Lung (tissue), 12 donors: ENCODE data around the gene ARHGEF7. TPM values are rescaled to one million over a fixed set of nuclear protein-coding genes. Genes with fewer than 3 reads are reported as not detected.

Experiments used
- ATAC-seq: fragments of 200-7000 bp; cut with Tn5 transposase; one replicate; pipeline ENCODE4 v1.9.1; 2020; ENCODE audit warnings: moderate number of reproducible peaks; ENCODE audit not compliant: insufficient read depth, low FRiP score
- DNase-seq, 3 donors: peaks; one replicate each; pipeline ENCODE4 v3.0.0-alpha.2; 2013 to 2017
- H3K27ac ChIP-seq, 2 donors: one replicate each; pipeline ENCODE4 v1.5.1; 2013; ENCODE audit warnings: mild to moderate bottlenecking in 2 of 2, moderate library complexity in 2 of 2, control low read depth in 1 of 2, inconsistent platforms in 1 of 2, low read depth in 1 of 2, low read length in 1 of 2
- H3K27me3 ChIP-seq, 3 donors: one replicate each; pipeline ENCODE4 v1.5.1; 2013; ENCODE audit warnings: low read length in 2 of 3; ENCODE audit not compliant: control insufficient read depth in 3 of 3, insufficient read depth in 3 of 3
- H3K36me3 ChIP-seq, 4 donors: one replicate each; pipeline ENCODE4 v1.5.1; 2013; ENCODE audit warnings: low read length in 4 of 4, mild to moderate bottlenecking in 1 of 4, moderate library complexity in 1 of 4; ENCODE audit not compliant: control insufficient read depth in 4 of 4, insufficient read depth in 4 of 4
- H3K4me1 ChIP-seq, 5 donors: one replicate each; pipeline ENCODE4 v1.5.1; 2013; ENCODE audit warnings: low read length in 5 of 5, mild to moderate bottlenecking in 2 of 5, moderate library complexity in 1 of 5; ENCODE audit not compliant: control insufficient read depth in 5 of 5, insufficient read depth in 5 of 5
- H3K4me3 ChIP-seq: one replicate; pipeline ENCODE4 v1.5.1; 2013; ENCODE audit warnings: mild to moderate bottlenecking, control low read depth, moderate library complexity
- H3K9ac ChIP-seq, 2 donors: one replicate each; pipeline ENCODE4 v1.5.1; 2013; ENCODE audit warnings: low read length in 2 of 2, control low read depth in 1 of 2; ENCODE audit not compliant: insufficient read depth in 1 of 2
- H3K9me3 ChIP-seq, 4 donors: one replicate each; pipeline ENCODE4 v1.5.1; 2013; ENCODE audit warnings: low read length in 3 of 4, mild to moderate bottlenecking in 1 of 4, moderate library complexity in 1 of 4; ENCODE audit not compliant: control insufficient read depth in 4 of 4, insufficient read depth in 3 of 4
- CTCF ChIP-seq: IDR thresholded peaks from 2 replicates; pipeline ENCODE4 v1.5.1; 2012; ENCODE audit warnings: mild to moderate bottlenecking; ENCODE audit errors: control extremely low read depth, extremely low read depth
- WGBS, 2 donors: extraction: QIAGEN DNeasy Blood & Tissue Kit; methylation state at CpG; one replicate each; pipeline ENCODE4 v1.1.7; 2013; 5-methylcytosine and 5-hydroxymethylcytosine counted together
- polyA plus RNA-seq, 2 donors: library from polyadenylated mRNA; stranded (reverse); fragments of 200-250 nt; gene quantifications; one replicate each; pipeline ENCODE4 v1.2.1, GENCODE V29; 2013
- total RNA-seq, 2 donors: library from RNA; depleted of rRNA in 1 of 2; stranded (reverse); fragments of >200 nt in 1 of 2; gene quantifications; one replicate each; pipeline ENCODE4 v1.2.1, GENCODE V29; 2014 to 2021
- donor health status: control.
- donor health status: control.
- donor health status: Bipolar disorder and iron deficiency.
- donor health status: healthy.
- donor health status: DM: yes; HTN: yes; CAD: no.

ARHGEF7 gene
- total and polyA plus RNA-seq, 4 donors: 20.9 to 143 (median 37.8) TPM

GRCh38 chr13:111076155-111077013 is 38.7 kb upstream of the ARHGEF7 start:
- no peak for TF ChIP-seq CTCF
- Histone ChIP-seq H3K9ac (no peak overlapping the region), H3K36me3 (no peaks in the 10 kb centered on the region), H3K9me3 (peaks cover 0 to 11% (median 6%) of the 10 kb centered on the region in 4 donors), H3K4me3 (no peak overlapping the region), H3K27me3 (no peaks in the 10 kb centered on the region), H3K4me1 (no peaks in the 10 kb centered on the region), H3K27ac (no peak overlapping the region)
- DNase-seq: no peak
- 88 to 90% methylated on average over 11 of the region's 11 CpGs for WGBS, 2 donors
- ATAC-seq: no peak

DNA sequence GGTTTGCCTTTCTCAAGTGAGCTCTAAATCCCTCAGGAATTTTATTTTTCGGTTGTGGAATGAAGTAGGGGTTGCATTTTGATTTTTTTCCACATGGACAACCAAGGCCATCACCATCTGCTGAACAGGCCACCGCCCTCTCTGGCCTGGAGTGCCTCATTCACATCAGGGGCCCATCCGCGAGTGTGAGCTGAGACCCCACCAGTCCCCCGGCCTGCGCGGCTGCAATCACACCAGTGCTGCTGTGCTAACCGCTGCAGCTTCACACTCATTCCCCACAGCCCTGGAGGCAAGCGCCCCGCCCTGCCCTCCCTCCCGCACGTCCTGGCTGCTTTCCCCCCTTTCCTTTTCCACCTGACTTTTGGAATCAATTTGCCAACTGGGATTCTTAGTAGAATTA is 35.7 kb upstream of the ARHGEF7 start:
- Histone ChIP-seq H3K27me3 (no peaks in the 10 kb centered on the region), H3K9me3 (peaks cover 0 to 8% (median 4%) of the 10 kb centered on the region in 4 donors), H3K4me3 (no peak overlapping the region), H3K27ac (no peak overlapping the region), H3K9ac (no peak overlapping the region), H3K4me1 (no peaks in the 10 kb centered on the region), H3K36me3 (no peaks in the 10 kb centered on the region)
- WGBS, 2 donors: 88 to 90% methylated on average over 12 of the region's 12 CpGs
- no peak for TF ChIP-seq CTCF
- ATAC-seq: no peak
- no peak for DNase-seq

DNA sequence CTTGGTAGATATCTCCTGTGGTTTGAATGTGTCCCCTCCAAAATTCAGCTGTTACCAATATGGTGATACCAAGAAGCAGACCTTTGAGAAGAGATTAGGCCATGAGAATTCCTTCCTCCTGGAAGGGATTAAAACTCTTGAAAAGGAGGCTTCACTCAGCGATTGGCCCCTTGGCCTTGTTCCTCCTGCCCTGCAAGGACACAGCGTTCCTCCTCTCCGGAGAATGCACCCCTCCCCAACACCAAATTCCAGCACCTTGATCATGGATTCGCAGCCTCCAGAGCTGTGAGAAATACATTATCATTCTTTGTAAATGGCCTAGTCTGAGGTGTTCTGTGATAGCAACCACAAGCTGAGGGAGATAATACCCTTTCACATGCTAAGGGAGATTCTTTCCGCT is 34.5 kb upstream of the ARHGEF7 start:
- no peak overlapping the region for H3K27ac ChIP-seq
- H3K4me3 ChIP-seq: no peak overlapping the region
- ATAC-seq: no peak
- no peaks in the 10 kb centered on the region for H3K36me3 ChIP-seq
- no peaks in the 10 kb centered on the region for H3K27me3 ChIP-seq
- H3K9ac ChIP-seq: no peak overlapping the region
- peaks cover 0 to 5% (median 0%) of the 10 kb centered on the region in 4 donors for H3K9me3 ChIP-seq
- no peaks in the 10 kb centered on the region for H3K4me1 ChIP-seq
- 68 to 74% methylated on average over 5 of the region's 5 CpGs for WGBS, 2 donors
- DNase-seq: no peak
- no peak for TF ChIP-seq CTCF
